Endodermal cell (in vitro differentiated cells): ENCODE data around the gene PIK3R2. TPM values are rescaled to one million over a fixed set of nuclear protein-coding genes. Genes with fewer than 3 reads are reported as not detected.

Experiments
- DNase-seq: peaks from one replicate; pipeline ENCODE4 v3.0.0-alpha.2; 2017
- H3K27ac ChIP-seq: 2 replicates; pipeline ENCODE4 v1.5.1; 2013; ENCODE audit warnings: mild to moderate bottlenecking, low read depth, low read length, moderate library complexity
- H3K27me3 ChIP-seq: 2 replicates; pipeline ENCODE4 v1.6.1; 2013; ENCODE audit warnings: mild to moderate bottlenecking, low read length, moderate library complexity; ENCODE audit not compliant: insufficient read depth, control insufficient read depth, poor library complexity, severe bottlenecking
- H3K36me3 ChIP-seq: 2 replicates; pipeline ENCODE4 v1.7.0; 2013; ENCODE audit warnings: mild to moderate bottlenecking, low read length, moderate library complexity; ENCODE audit not compliant: control insufficient read depth, insufficient read depth
- H3K4me1 ChIP-seq: one replicate; pipeline ENCODE4 v1.7.0; 2013; ENCODE audit warnings: low read length; ENCODE audit not compliant: control insufficient read depth, insufficient read depth
- H3K4me3 ChIP-seq: 2 replicates; pipeline ENCODE4 v1.5.1; 2013; ENCODE audit warnings: mild to moderate bottlenecking, low read length, moderate library complexity
- H3K9ac ChIP-seq: 2 replicates; pipeline ENCODE4 v1.6.1; 2013; ENCODE audit warnings: mild to moderate bottlenecking, low read length, moderate library complexity; ENCODE audit not compliant: poor library complexity, severe bottlenecking; ENCODE audit errors: extremely low read depth
- H3K9me3 ChIP-seq: 2 replicates; pipeline ENCODE4 v1.6.1; 2013; ENCODE audit warnings: mild to moderate bottlenecking, low read length, moderate library complexity; ENCODE audit not compliant: control insufficient read depth
- H3K27ac Mint-ChIP-seq: 2 replicates; pipeline ENCODE4 v1.8.0; 2020; ENCODE audit warnings: mixed read lengths
- H3K27me3 Mint-ChIP-seq: 2 replicates; pipeline ENCODE4 v1.8.0; 2021; ENCODE audit warnings: mild to moderate bottlenecking, mixed read lengths; ENCODE audit not compliant: insufficient read depth
- H3K36me3 Mint-ChIP-seq: 2 replicates; pipeline ENCODE4 v1.8.0; 2020; ENCODE audit warnings: low read depth, mixed read lengths
- H3K4me1 Mint-ChIP-seq: 2 replicates; pipeline ENCODE4 v1.8.0; 2020; ENCODE audit warnings: mixed read lengths
- H3K4me3 Mint-ChIP-seq: 2 replicates; pipeline ENCODE4 v1.8.0; 2020; ENCODE audit warnings: mild to moderate bottlenecking, moderate library complexity, mixed read lengths
- H3K9me3 Mint-ChIP-seq: 2 replicates; pipeline ENCODE4 v1.8.0; 2020; ENCODE audit warnings: mild to moderate bottlenecking, mixed read lengths
- CTCF ChIP-seq: fragments of 200-600 bp; sonication (generic); conservative IDR thresholded peaks from 2 replicates; pipeline ENCODE4 v1.5.0; 2021; ENCODE audit warnings: antibody characterized with exemption, mild to moderate bottlenecking
- WGBS, 2 experiments: methylation state at CpG; one replicate each; pipeline versions ENCODE4 v1.1.5 to v1.1.7; 2013; ENCODE audit warnings: missing lambda C conversion rate in 2 of 2, mixed read lengths in 1 of 2; ENCODE audit not compliant: insufficient coverage in 1 of 2, insufficient read length in 1 of 2; 5-methylcytosine and 5-hydroxymethylcytosine counted together
- total RNA-seq, 2 donors: library from RNA; stranded (reverse); fragmentation: NEBNext Ultra II Directional in 1 of 2; extraction: Animal tissue kit (Norgen Biotek cat#: 25700) in 1 of 2; gene quantifications; 2 replicates in 1 of 2; 3 replicates in 1 of 2; pipeline ENCODE4 v1.2.1, GENCODE V29; 2021

The PIK3R2 gene
- total RNA-seq, 2 donors from 2014 or later, result 52.9 to 58.8 TPM

GRCh38 chr19:18126097-18126496, 26.9 kb upstream of the PIK3R2 start:
- no peak for TF ChIP-seq CTCF
- 96 to 100% methylated on average over 2 of the region's 2 CpGs for WGBS, 2 experiments
- H3K27me3 Mint-ChIP-seq, result no peaks in the 10 kb centered on the region
- no peak overlapping the region for H3K4me3 Mint-ChIP-seq
- peaks cover 46% of the 10 kb centered on the region for H3K36me3 Mint-ChIP-seq
- H3K4me1 Mint-ChIP-seq, result no peaks in the 10 kb centered on the region
- H3K9me3 Mint-ChIP-seq, result no peaks in the 10 kb centered on the region
- Histone ChIP-seq H3K36me3 (peaks cover 34% of the 10 kb centered on the region), H3K4me1 (no peaks in the 10 kb centered on the region), H3K4me3 (no peak overlapping the region), H3K27ac (no peak overlapping the region), H3K27me3 (no peaks in the 10 kb centered on the region), H3K9ac (no peak overlapping the region), H3K9me3 (no peaks in the 10 kb centered on the region)
- no peak overlapping the region for H3K27ac Mint-ChIP-seq
- DNase-seq, result no peak

GRCh38 chr19:18128044-18128443, 24.9 kb upstream of the PIK3R2 start:
- Histone ChIP-seq H3K36me3 (peaks cover 47% of the 10 kb centered on the region), H3K9ac (no peak overlapping the region), H3K4me3 (no peak overlapping the region), H3K9me3 (no peaks in the 10 kb centered on the region), H3K4me1 (no peaks in the 10 kb centered on the region), H3K27ac (no peak overlapping the region), H3K27me3 (no peaks in the 10 kb centered on the region)
- Mint-ChIP-seq H3K4me3 (no peak overlapping the region), H3K4me1 (no peaks in the 10 kb centered on the region), H3K36me3 (peaks cover 51% of the 10 kb centered on the region), H3K27me3 (no peaks in the 10 kb centered on the region), H3K9me3 (no peaks in the 10 kb centered on the region), H3K27ac (no peak overlapping the region)
- TF ChIP-seq CTCF, result no peak
- DNase-seq, result no peak
- 93 to 100% methylated on average over 3 of the region's 3 CpGs for WGBS, 2 experiments

GRCh38 chr19:18128805-18129204, 24.2 kb upstream of the PIK3R2 start:
- Mint-ChIP-seq H3K9me3 (no peaks in the 10 kb centered on the region), H3K27ac (no peak overlapping the region), H3K4me1 (no peaks in the 10 kb centered on the region), H3K4me3 (no peak overlapping the region), H3K36me3 (peaks cover 47% of the 10 kb centered on the region), H3K27me3 (no peaks in the 10 kb centered on the region)
- no peak overlapping the region for H3K9ac ChIP-seq
- H3K4me3 ChIP-seq, result no peak overlapping the region
- H3K27ac ChIP-seq, result no peak overlapping the region
- H3K4me1 ChIP-seq, result no peaks in the 10 kb centered on the region
- no peak for TF ChIP-seq CTCF
- H3K9me3 ChIP-seq, result no peaks in the 10 kb centered on the region
- no peaks in the 10 kb centered on the region for H3K27me3 ChIP-seq
- WGBS, 2 experiments, result 90 to 94% methylated on average over 7 to 12 of the region's 12 CpGs
- DNase-seq, result no peak
- peaks cover 49% of the 10 kb centered on the region for H3K36me3 ChIP-seq
